Right lobe of liver (tissue), 6 donors: ENCODE results near the gene MYH7B. TPM values are rescaled to one million over a fixed set of nuclear protein-coding genes. Genes with fewer than 3 reads are reported as not detected.
A peak's percentile ranks its signal among the peaks of the same experiment; 100 is the strongest.

Experiments
- ATAC-seq, 4 donors: fragments of 200-7000 bp; cut with Tn5 transposase; one replicate each; pipeline ENCODE4 v1.9.1; 2020; ENCODE audit warnings: mild to moderate bottlenecking in 4 of 4, moderate library complexity in 4 of 4
- DNase-seq, 3 donors: peaks; one replicate each; pipeline ENCODE4 v3.0.0-alpha.2; 2020
- H3K27ac ChIP-seq, 3 donors: fragments of 200-600 bp; one replicate each; pipeline ENCODE4 v1.8.0; 2022
- H3K27me3 ChIP-seq, 2 donors: fragments of 200-600 bp; one replicate each; pipeline ENCODE4 v1.8.0; 2022
- H3K36me3 ChIP-seq, 4 donors: fragments of 200-600 bp; sonication (generic) in 1 of 4; one replicate each; pipeline versions ENCODE4 v1.5.1 to v1.8.0; 2017 to 2022; ENCODE audit warnings: control low read depth in 1 of 4
- H3K4me1 ChIP-seq, 4 donors: fragments of 200-600 bp; sonication (generic) in 1 of 4; one replicate each; pipeline versions ENCODE4 v1.5.1 to v1.8.0; 2017 to 2022; ENCODE audit warnings: control low read depth in 1 of 4
- H3K4me3 ChIP-seq, 3 donors: fragments of 200-600 bp; one replicate each; pipeline ENCODE4 v1.8.0; 2022
- H3K9me3 ChIP-seq, 4 donors: fragments of 200-600 bp; sonication (generic) in 1 of 4; one replicate each; pipeline versions ENCODE4 v1.5.1 to v1.8.0; 2017 to 2022; ENCODE audit warnings: control low read depth in 1 of 4
- POLR2A ChIP-seq: fragments of 450-650 bp; IDR thresholded peaks from one replicate; pipeline ENCODE4 v1.6.1; 2017; ENCODE audit warnings: antibody characterized with exemption, mild to moderate bottlenecking
- WGBS: methylation state at CpG from one replicate; pipeline ENCODE4 v1.1.6; 2018; ENCODE audit warnings: low coverage, low lambda C conversion rate; ENCODE audit not compliant: insufficient coverage; ENCODE audit errors: missing lambda C conversion rate; 5-methylcytosine and 5-hydroxymethylcytosine counted together
- intact Hi-C, 2 donors: fragments of 100-400 bp; cut with DNase I; formaldehyde crosslinking; loops; one replicate each; pipeline versions ENCODE4 v1.11.2 to v1.14.1; 2022
- total RNA-seq, 6 experiments: library from RNA; depleted of rRNA in 2 of 6; stranded (reverse); fragments of >200 nt in 2 of 6; fragmentation: NEBNext Ultra II Directional in 3 of 6; extraction: Animal tissue kit (Norgen Biotek cat#: 25700) in 3 of 6; gene quantifications; one replicate each; pipeline versions ENCODE4 v1.1.0 to v1.2.4, GENCODE V29; 2016 to 2023
- TF ChIP-seq, protein P1 (sequence below), 4 donors: fragments of 200-600 bp in 3 of 4; fragments of 450-650 bp in 1 of 4; IDR thresholded peaks; one replicate each; pipeline versions ENCODE4 v1.5.1 to v1.8.0; 2016 to 2022; ENCODE audit warnings: antibody characterized with exemption in 4 of 4, mild to moderate bottlenecking in 2 of 4
- donor health status: DM: no; HTN: yes; CAD: no.
- donor health status: DM: no; HTN: no; CAD: no.
- donor health status: DM: no; HTN: no; CAD: no.
- donor health status: DM: no; HTN: yes; CAD: no.
- donor health status: DM: no; HTN: yes; CAD: no.

MYH7B gene
- total RNA-seq, 6 experiments from 2014 or later: 0.11 to 1.0 (median 0.39) TPM; not detected in 1

- Histone ChIP-seq H3K4me1 (peaks cover 0 to 14% (median 2%) of the 10 kb centered on the region in 4 donors), H3K4me3 (no peak overlapping the region), H3K27me3 (no peaks in the 10 kb centered on the region), H3K9me3 (no peaks in the 10 kb centered on the region), H3K36me3 (peaks cover 0 to 18% (median 1%) of the 10 kb centered on the region in 4 donors), H3K27ac (no peak overlapping the region)
- TF ChIP-seq, protein P1, sequence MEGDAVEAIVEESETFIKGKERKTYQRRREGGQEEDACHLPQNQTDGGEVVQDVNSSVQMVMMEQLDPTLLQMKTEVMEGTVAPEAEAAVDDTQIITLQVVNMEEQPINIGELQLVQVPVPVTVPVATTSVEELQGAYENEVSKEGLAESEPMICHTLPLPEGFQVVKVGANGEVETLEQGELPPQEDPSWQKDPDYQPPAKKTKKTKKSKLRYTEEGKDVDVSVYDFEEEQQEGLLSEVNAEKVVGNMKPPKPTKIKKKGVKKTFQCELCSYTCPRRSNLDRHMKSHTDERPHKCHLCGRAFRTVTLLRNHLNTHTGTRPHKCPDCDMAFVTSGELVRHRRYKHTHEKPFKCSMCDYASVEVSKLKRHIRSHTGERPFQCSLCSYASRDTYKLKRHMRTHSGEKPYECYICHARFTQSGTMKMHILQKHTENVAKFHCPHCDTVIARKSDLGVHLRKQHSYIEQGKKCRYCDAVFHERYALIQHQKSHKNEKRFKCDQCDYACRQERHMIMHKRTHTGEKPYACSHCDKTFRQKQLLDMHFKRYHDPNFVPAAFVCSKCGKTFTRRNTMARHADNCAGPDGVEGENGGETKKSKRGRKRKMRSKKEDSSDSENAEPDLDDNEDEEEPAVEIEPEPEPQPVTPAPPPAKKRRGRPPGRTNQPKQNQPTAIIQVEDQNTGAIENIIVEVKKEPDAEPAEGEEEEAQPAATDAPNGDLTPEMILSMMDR (IDR thresholded peaks at IDR 0.05): no peak
- TF ChIP-seq POLR2A: no peak
- ATAC-seq (no peak), DNase-seq (no peak)
- intact Hi-C loops: no loop called here
These were observed 8.3 kb upstream of the MYH7B start for GRCh38 chr20:34947336-34947735.

DNA sequence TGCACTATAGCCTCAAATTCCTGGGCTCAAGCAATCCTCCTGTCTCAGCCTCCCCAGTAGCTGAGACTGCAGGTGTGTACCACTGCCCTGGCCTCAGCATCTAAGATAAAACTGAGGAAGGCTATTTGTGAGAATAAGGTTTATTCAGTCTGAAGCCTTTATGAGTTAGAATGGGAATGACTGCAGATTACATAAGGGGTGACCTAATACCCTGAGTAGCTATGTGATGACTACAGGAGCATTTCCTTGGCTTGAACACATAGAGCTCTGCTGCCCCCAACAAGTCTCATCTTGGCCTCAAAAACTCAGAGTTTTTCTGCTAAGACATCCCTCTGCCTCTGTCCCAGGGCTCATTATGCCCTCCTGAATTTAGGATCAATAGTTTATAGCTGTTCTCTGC lies 7.6 kb upstream of the MYH7B start:
- no peak overlapping the region for H3K27ac ChIP-seq
- DNase-seq (no peak), ATAC-seq (peak in 1 of 4 donors; percentile 41)
- H3K4me3 ChIP-seq: no peak overlapping the region
- no peak for TF ChIP-seq POLR2A
- TF ChIP-seq, protein P1 (IDR thresholded peaks at IDR 0.05): no peak
- intact Hi-C loops: no loop called here
- no peaks in the 10 kb centered on the region for H3K9me3 ChIP-seq
- no peaks in the 10 kb centered on the region for H3K27me3 ChIP-seq
- H3K4me1 ChIP-seq: peaks cover 0 to 14% (median 2%) of the 10 kb centered on the region in 4 donors
- H3K36me3 ChIP-seq: peaks cover 0 to 13% (median 0%) of the 10 kb centered on the region in 4 donors

- TF ChIP-seq POLR2A: no peak
- TF ChIP-seq, protein P1 (IDR thresholded peaks at IDR 0.05): no peak
- Histone ChIP-seq H3K36me3 (peaks cover 0 to 13% (median 0%) of the 10 kb centered on the region in 4 donors), H3K27ac (peak overlapping the region in 1 of 3 donors; percentile 15), H3K4me3 (no peak overlapping the region), H3K27me3 (no peaks in the 10 kb centered on the region), H3K4me1 (peaks cover 0 to 14% (median 2%) of the 10 kb centered on the region in 4 donors), H3K9me3 (no peaks in the 10 kb centered on the region)
- DNase-seq (no peak), ATAC-seq (peak; percentile 74 to 95 (median 86))
- intact Hi-C loops: no loop called here
- 38% methylated on average over 6 of the region's 6 CpGs for WGBS
These were observed 6.5 kb upstream of the MYH7B start for GRCh38 chr20:34949120-34949519.

- ATAC-seq: no peak
- intact Hi-C loops: no loop called here
- H3K4me3 ChIP-seq: no peak overlapping the region
- no peak overlapping the region for H3K27ac ChIP-seq
- DNase-seq: no peak
- H3K9me3 ChIP-seq: no peaks in the 10 kb centered on the region
- H3K27me3 ChIP-seq: no peaks in the 10 kb centered on the region
- H3K36me3 ChIP-seq: peaks cover 0 to 3% (median 0%) of the 10 kb centered on the region in 4 donors
- TF ChIP-seq, protein P1 (IDR thresholded peaks at IDR 0.05): no peak
- no peak for TF ChIP-seq POLR2A
- WGBS: 91% methylated on average over 2 of the region's 2 CpGs
- peaks cover 0 to 23% (median 4%) of the 10 kb centered on the region in 4 donors for H3K4me1 ChIP-seq
These were observed 4.4 kb upstream of the MYH7B start for GRCh38 chr20:34951252-34951651.

- intact Hi-C loops: no loop called here
- Histone ChIP-seq H3K27ac (no peak overlapping the region), H3K36me3 (no peaks in the 10 kb centered on the region), H3K27me3 (no peaks in the 10 kb centered on the region), H3K4me3 (no peak overlapping the region), H3K4me1 (peaks cover 0 to 23% (median 4%) of the 10 kb centered on the region in 4 donors), H3K9me3 (no peaks in the 10 kb centered on the region)
- TF ChIP-seq, protein P1 (IDR thresholded peaks at IDR 0.05): no peak
- TF ChIP-seq POLR2A: no peak
- ATAC-seq (peak in 1 of 4 donors; percentile 2), DNase-seq (peak in 2 of 3 donors; percentile 64 to 71)
- 57% methylated on average over 5 of the region's 8 CpGs for WGBS
These were observed 4.0 kb upstream of the MYH7B start for GRCh38 chr20:34951652-34952051.
